H1 (cell line): ENCODE measurements around the gene VPS25. TPM values are rescaled to one million over a fixed set of nuclear protein-coding genes. Genes with fewer than 3 reads are reported as not detected.

ENCODE experiments used
- CTCF ChIA-PET: fragments of 300-600 bp; sonication (Branson Sonifier 250); formaldehyde crosslinking; loops from one replicate; lab custom pipeline; 2021; ENCODE audit not compliant: partially characterized antibody; lab: Charles Lee
- POLR2A ChIA-PET: fragments of 300-600 bp; sonication (Branson Sonifier 250); formaldehyde crosslinking; loops from one replicate; lab custom pipeline; 2021; ENCODE audit warnings: inconsistent platforms; ENCODE audit not compliant: partially characterized antibody; lab: Charles Lee
- DNase-seq, 2 experiments: peaks; one replicate each; pipeline versions ENCODE4 v3.0.0 to v3.0.0-alpha.2; 2010 to 2022; ENCODE audit warnings: low spot score in 2 of 2, low read depth in 1 of 2, mixed read lengths in 1 of 2
- FAIRE-seq: peaks from 2 replicates; lab custom pipeline; 2011; peaks lifted over from hg19 to GRCh38; lab: Jason Lieb, UNC
- H2AFZ ChIP-seq: 2 replicates; pipeline ENCODE4 v1.8.1; 2012; ENCODE audit warnings: low read length, inconsistent platforms
- H2AK5ac ChIP-seq: 2 replicates; pipeline ENCODE4 v1.6.1; 2013; ENCODE audit warnings: low read depth, low read length
- H2BK120ac ChIP-seq: replicated peaks from 2 replicates; pipeline ENCODE3; 2013; ENCODE audit warnings: low read depth, low read length, inconsistent platforms
- H2BK12ac ChIP-seq: 2 replicates; pipeline ENCODE4 v1.6.1; 2013; ENCODE audit warnings: low read depth, low read length
- H2BK15ac ChIP-seq: 2 replicates; pipeline ENCODE4 v1.6.1; 2013; ENCODE audit warnings: low read length
- H2BK20ac ChIP-seq: 2 replicates; pipeline ENCODE4 v1.6.1; 2013; ENCODE audit warnings: low read length
- H2BK5ac ChIP-seq: 2 replicates; pipeline ENCODE4 v1.6.1; 2013; ENCODE audit warnings: low read depth, low read length
- H3K14ac ChIP-seq: 2 replicates; pipeline ENCODE4 v1.6.1; 2013; ENCODE audit warnings: inconsistent platforms; ENCODE audit not compliant: insufficient read length
- H3K18ac ChIP-seq: 2 replicates; pipeline ENCODE4 v1.6.1; 2013; ENCODE audit warnings: low read length; ENCODE audit errors: extremely low read depth
- H3K23ac ChIP-seq: 2 replicates; pipeline ENCODE4 v1.6.1; 2013; ENCODE audit warnings: inconsistent platforms; ENCODE audit not compliant: insufficient read length
- H3K23me2 ChIP-seq: 2 replicates; pipeline ENCODE4 v1.6.1; 2013; ENCODE audit warnings: low read depth, low read length
- H3K27ac ChIP-seq: 2 replicates; pipeline ENCODE4 v1.6.1; 2011; ENCODE audit warnings: low read depth, low read length, inconsistent platforms
- H3K27me3 ChIP-seq, 4 experiments: replicated peaks in 1 of 4; 1 replicate in 1 of 4; 2 replicates in 3 of 4; pipeline versions ENCODE4 v1.6.1 to v1.8.1; 2011 to 2013; ENCODE audit warnings: low read length in 3 of 4, mild to moderate bottlenecking in 3 of 4, inconsistent platforms in 2 of 4, mixed read lengths in 2 of 4, moderate library complexity in 1 of 4; ENCODE audit not compliant: control insufficient read depth in 3 of 4, insufficient read depth in 3 of 4; ENCODE audit errors: extremely low read depth in 1 of 4
- H3K36me3 ChIP-seq, 4 experiments: 2 replicates each; pipeline versions ENCODE4 v1.6.1 to v1.8.1; 2011 to 2013; ENCODE audit warnings: mild to moderate bottlenecking in 4 of 4, low read length in 3 of 4, moderate library complexity in 2 of 4, control low read depth in 1 of 4, inconsistent platforms in 1 of 4; ENCODE audit not compliant: insufficient read depth in 4 of 4, control insufficient read depth in 2 of 4
- H3K4ac ChIP-seq: replicated peaks from 2 replicates; pipeline ENCODE3; 2013; ENCODE audit warnings: low read length, low read depth, mixed read lengths, inconsistent platforms; ENCODE audit not compliant: insufficient read length
- H3K4me1 ChIP-seq, 4 experiments: replicated peaks in 1 of 4; 1 replicate in 1 of 4; 2 replicates in 3 of 4; pipeline versions ENCODE4 v1.6.1 to v1.8.1; 2011 to 2013; ENCODE audit warnings: low read length in 3 of 4, inconsistent platforms in 2 of 4, mixed read lengths in 1 of 4; ENCODE audit not compliant: insufficient read depth in 4 of 4, control insufficient read depth in 3 of 4
- H3K4me2 ChIP-seq, 2 experiments: 2 replicates each; pipeline versions ENCODE4 v1.6.1 to v1.8.1; 2011 to 2013; ENCODE audit warnings: low read depth in 2 of 2, low read length in 2 of 2, control low read depth in 1 of 2, inconsistent platforms in 1 of 2, mild to moderate bottlenecking in 1 of 2; ENCODE audit not compliant: insufficient read depth in 1 of 2
- H3K4me3 ChIP-seq, 4 experiments: fragments of 200-600, 300-600 bp in 1 of 4; sonication (generic), shearing (Covaris generic), sonication (Bioruptor Twin) in 1 of 4; 2 replicates each; pipeline versions ENCODE4 v1.5.1 to v1.8.1; 2011 to 2016; ENCODE audit warnings: low read length in 4 of 4, low read depth in 3 of 4, control low read depth in 2 of 4, inconsistent platforms in 2 of 4, mild to moderate bottlenecking in 2 of 4, mixed read lengths in 1 of 4, moderate library complexity in 1 of 4; ENCODE audit not compliant: insufficient read depth in 2 of 4; ENCODE audit errors: extremely low read depth in 1 of 4
- H3K56ac ChIP-seq: replicated peaks from 2 replicates; pipeline ENCODE3; 2013; ENCODE audit warnings: low read depth, mild to moderate bottlenecking, mixed read lengths, low read length, inconsistent platforms; ENCODE audit not compliant: insufficient read length
- H3K79me1 ChIP-seq: 2 replicates; pipeline ENCODE4 v1.6.1; 2013; ENCODE audit warnings: low read depth, low read length, control low read depth
- H3K79me2 ChIP-seq, 2 experiments: 2 replicates each; pipeline versions ENCODE4 v1.6.1 to v1.8.1; 2012 to 2013; ENCODE audit warnings: low read length in 2 of 2, mild to moderate bottlenecking in 2 of 2, inconsistent platforms in 1 of 2; ENCODE audit not compliant: insufficient read depth in 2 of 2, control insufficient read depth in 1 of 2
- H3K9ac ChIP-seq, 4 experiments: replicated peaks in 1 of 4; 1 replicate in 1 of 4; 2 replicates in 3 of 4; pipeline versions ENCODE4 v1.6.1 to v1.8.1; 2011 to 2013; ENCODE audit warnings: low read depth in 3 of 4, low read length in 3 of 4, control low read depth in 2 of 4, mild to moderate bottlenecking in 2 of 4, moderate library complexity in 2 of 4, inconsistent platforms in 1 of 4; ENCODE audit errors: extremely low read depth in 1 of 4
- H3K9me3 ChIP-seq, 2 experiments: 2 replicates each; pipeline versions ENCODE4 v1.6.1 to v1.8.1; 2012 to 2013; ENCODE audit warnings: mild to moderate bottlenecking in 2 of 2, moderate library complexity in 2 of 2, control low read depth in 1 of 2, inconsistent platforms in 1 of 2, low read depth in 1 of 2, low read length in 1 of 2, mixed read lengths in 1 of 2; ENCODE audit not compliant: insufficient read depth in 2 of 2
- H4K20me1 ChIP-seq, 2 experiments: replicated peaks in 1 of 2; 2 replicates each; pipeline versions ENCODE3 to v1.8.1; 2011 to 2013; ENCODE audit warnings: inconsistent platforms in 2 of 2, low read length in 2 of 2, mild to moderate bottlenecking in 1 of 2; ENCODE audit not compliant: insufficient read depth in 2 of 2, control insufficient read depth in 1 of 2
- H4K5ac ChIP-seq: 2 replicates; pipeline ENCODE4 v1.6.1; 2013; ENCODE audit warnings: low read length, low read depth, mixed read lengths, inconsistent platforms; ENCODE audit not compliant: insufficient read length
- H4K8ac ChIP-seq: 2 replicates; pipeline ENCODE4 v1.8.0; 2013; ENCODE audit warnings: mild to moderate bottlenecking, moderate library complexity, low read length, inconsistent platforms; ENCODE audit not compliant: insufficient read depth; ENCODE audit errors: extremely low read depth
- H4K91ac ChIP-seq: replicated peaks from 2 replicates; pipeline ENCODE3; 2013; ENCODE audit warnings: low read length, mixed read lengths, inconsistent platforms; ENCODE audit not compliant: insufficient read length
- BCL11A ChIP-seq, 2 experiments: IDR thresholded peaks; one replicate each; pipeline ENCODE4 v1.6.1; 2011; ENCODE audit warnings: low read depth in 2 of 2, low read length in 2 of 2, mild to moderate bottlenecking in 2 of 2
- CREB1 ChIP-seq: IDR thresholded peaks from 2 replicates; pipeline ENCODE4 v1.6.1; 2012; ENCODE audit warnings: inconsistent platforms
- NRF1 ChIP-seq: IDR thresholded peaks from 2 replicates; pipeline ENCODE4 v1.6.1; 2011; ENCODE audit warnings: mild to moderate bottlenecking, low read depth, low read length, improper control_type of control experiment
- PHF8 ChIP-seq: fragments of 200-600 bp; sonication (generic); conservative IDR thresholded peaks from 2 replicates; pipeline ENCODE4 v1.7.1; 2012; ENCODE audit warnings: low read depth, mild to moderate bottlenecking, inconsistent platforms, low read length, moderate library complexity
- SP1 ChIP-seq: IDR thresholded peaks from 2 replicates; pipeline ENCODE4 v1.6.1; 2011; ENCODE audit warnings: low read depth, low read length
- TBP ChIP-seq: IDR thresholded peaks from 2 replicates; pipeline ENCODE4 v1.6.1; 2011; ENCODE audit warnings: low read depth, low read length, improper control_type of control experiment
- WGBS, 2 experiments: shearing (Covaris generic) in 1 of 2; methylation state at CpG; one replicate each; pipeline versions ENCODE4 v1.1.6 to v1.1.7; 2013 to 2015; ENCODE audit warnings: low lambda C conversion rate in 2 of 2, mixed read lengths in 2 of 2, inconsistent platforms in 1 of 2, low coverage in 1 of 2, missing lambda C conversion rate in 1 of 2; ENCODE audit not compliant: insufficient replicate concordance in 2 of 2, insufficient coverage in 1 of 2, insufficient read length in 1 of 2; ENCODE audit errors: extremely low coverage in 1 of 2, missing lambda C conversion rate in 1 of 2; 5-methylcytosine and 5-hydroxymethylcytosine counted together
- polyA plus RNA-seq, 7 experiments: library from polyadenylated mRNA; depleted of rRNA in 3 of 7; stranded (reverse) in 5 of 7; unstranded in 2 of 7; fragments of >200 nt in 5 of 7; fragments of 200-250 nt in 2 of 7; gene quantifications; 1 replicate in 5 of 7; 2 replicates in 1 of 7; 4 replicates in 1 of 7; pipeline versions ENCODE4 v1.2.1 to v1.2.3, GENCODE V29; 2011 to 2013; ENCODE audit warnings: missing spikeins in 2 of 7, mixed read lengths in 2 of 7
- total RNA-seq: library from RNA; stranded (reverse); fragmentation: NEBNext Ultra II Directional; extraction: Animal tissue kit (Norgen Biotek cat#: 25700); gene quantifications from 2 replicates; pipeline ENCODE4 v1.2.1, GENCODE V29; 2021

Gene VPS25
- total and polyA plus RNA-seq, 2 of the 8 experiments (the other 6 are each of a cell fraction or from before 2014, with no cell fraction given), result 88.2 to 188 TPM

GRCh38 chr17:42792545-42792944 is 19.3 kb downstream of the VPS25 start:
- Histone ChIP-seq H3K23me2 (no peaks in the 10 kb centered on the region), H2AK5ac (no peak overlapping the region), H4K8ac (no peak overlapping the region), H2BK12ac (no peak overlapping the region), H4K91ac (no peak overlapping the region), H2BK5ac (no peak overlapping the region), H3K4me2 (no peak overlapping the region), H3K27ac (no peak overlapping the region), H3K79me2 (peaks cover 0 to 1% of the 10 kb centered on the region in 2 experiments; a peak in 2 of 4 replicates), H2BK120ac (no peak overlapping the region), H3K14ac (no peak overlapping the region), H3K36me3 (no peaks in the 10 kb centered on the region), H2BK15ac (no peak overlapping the region), H4K20me1 (peaks cover 0 to 2% of the 10 kb centered on the region in 2 experiments), H3K27me3 (peaks cover 0 to 8% (median 0%) of the 10 kb centered on the region in 4 experiments; a peak in 1 of 7 replicates), H3K23ac (no peak overlapping the region), H3K18ac (no peak overlapping the region), H4K5ac (no peak overlapping the region), H3K79me1 (no peaks in the 10 kb centered on the region), H2BK20ac (no peak overlapping the region)
- CTCF ChIA-PET, result interaction anchor here (1.0 kb wide), 1 partner anchor 49 kb away, joined by 4 read pairs; no protein-coding TSS in a partner anchor
- WGBS, 2 experiments, result 89% methylated on average over 5 of the region's 5 CpGs; no CpG with 5 or more reads in 1 of the 2 experiments
- no peak for DNase-seq
- no peak for TF ChIP-seq SP1
- TF ChIP-seq CREB1, result no peak
- TF ChIP-seq TBP, result no peak
- TF ChIP-seq BCL11A (IDR thresholded peaks at IDR 0.05; ENCODE audit: low read depth in 2 of 2, low read length in 2 of 2), result no peak
- TF ChIP-seq PHF8, result no peak
- TF ChIP-seq NRF1, result no peak
- TF ChIP-seq, all 59 proteins: peak for 0
- Histone ChIP-seq H3K9ac (no peak overlapping the region), H3K56ac (no peak overlapping the region), H3K4me1 (peaks cover 0 to 3% (median under 1%) of the 10 kb centered on the region in 4 experiments; a peak in 3 of 7 replicates), H3K9me3 (no peaks in the 10 kb centered on the region), H2AFZ (no peak overlapping the region), H3K4me3 (no peak overlapping the region), H3K4ac (no peak overlapping the region)
- FAIRE-seq, result no peak
- POLR2A ChIA-PET, result interaction anchor here (1.2 to 1.5 kb wide), 2 partner anchors 10 to 12 kb away, joined by 5 to 7 read pairs; partner anchors contain the start of gene WNK4
